Activated CD4-positive, alpha-beta T cell treated with anti-CD3 and anti-CD28 coated beads for 24 hours (primary cell): ENCODE results near the gene IFIT1.
"Not testable (repeated sequence)": the region's sequence is repeated elsewhere in the genome, so short reads cannot be mapped to it uniquely, and the experiment has no call there.

Experiments
- DNase-seq, 2 donors: peaks; one replicate each; pipeline ENCODE4 v3.0.0-alpha.2; 2020; ENCODE audit warnings: low read depth in 2 of 2

IFIT1 gene

GRCh38 chr10:89391907-89392756 lies at the start of gene IFIT1:
Gene IFIT1, plus strand, starts transcription at chr10:89392623. Its CDS starts 90 bp downstream, at chr10:89392713.
- DNase-seq = no peak

- no peak for DNase-seq
Observed at GRCh38 chr10:89343089-89343767, 49.2 kb upstream of the IFIT1 start.

GRCh38 chr10:89344156-89344555 lies 48.3 kb upstream of the IFIT1 start:
- DNase-seq = no peak

GRCh38 chr10:89345367-89346000 lies 46.9 kb upstream of the IFIT1 start:
- no peak for DNase-seq

- no peak for DNase-seq
Observed at GRCh38 chr10:89346405-89347254, 45.8 kb upstream of the IFIT1 start.

- DNase-seq = no peak
Observed at GRCh38 chr10:89347701-89348457, 44.5 kb upstream of the IFIT1 start.

- no peak for DNase-seq
Observed at GRCh38 chr10:89348481-89348880, 43.9 kb upstream of the IFIT1 start.

- DNase-seq = no peak
Observed at GRCh38 chr10:89348975-89349374, 43.4 kb upstream of the IFIT1 start.

GRCh38 chr10:89350631-89351315 lies 41.6 kb upstream of the IFIT1 start:
- DNase-seq = not testable (repeated sequence)

- no peak for DNase-seq
Observed at GRCh38 chr10:89351412-89351779, 41.0 kb upstream of the IFIT1 start.

- no peak for DNase-seq
Observed at GRCh38 chr10:89351780-89352597, 40.4 kb upstream of the IFIT1 start.

- no peak for DNase-seq
Observed at GRCh38 chr10:89352802-89353201, 39.6 kb upstream of the IFIT1 start.

- no peak for DNase-seq
Observed at GRCh38 chr10:89355394-89355931, 37.0 kb upstream of the IFIT1 start.

- no peak for DNase-seq
Observed at GRCh38 chr10:89357096-89357495, 35.3 kb upstream of the IFIT1 start.

- DNase-seq = no peak
Observed at GRCh38 chr10:89357975-89358374, 34.4 kb upstream of the IFIT1 start.

GRCh38 chr10:89360157-89360556 lies 32.3 kb upstream of the IFIT1 start:
- no peak for DNase-seq

GRCh38 chr10:89362929-89363328 lies 29.5 kb upstream of the IFIT1 start:
- DNase-seq = no peak

GRCh38 chr10:89363729-89364442 lies 28.5 kb upstream of the IFIT1 start:
- no peak for DNase-seq

GRCh38 chr10:89364531-89364930 lies 27.9 kb upstream of the IFIT1 start:
- DNase-seq = no peak
